Embryonic facial prominence (tissue), 1 donor: Measurements from ENCODE around the gene NR1D1.
A peak's percentile ranks its signal among the peaks of the same experiment; 100 is the strongest.

Source experiments
- DNase-seq: peaks from one replicate; pipeline ENCODE4 v3.0.0-alpha.2; 2016; ENCODE audit errors: extremely low spot score

NR1D1 gene

GRCh38 chr17:40111221-40112128 is 11.1 kb upstream of the NR1D1 start:
- DNase-seq = peak; percentile 69

DNA sequence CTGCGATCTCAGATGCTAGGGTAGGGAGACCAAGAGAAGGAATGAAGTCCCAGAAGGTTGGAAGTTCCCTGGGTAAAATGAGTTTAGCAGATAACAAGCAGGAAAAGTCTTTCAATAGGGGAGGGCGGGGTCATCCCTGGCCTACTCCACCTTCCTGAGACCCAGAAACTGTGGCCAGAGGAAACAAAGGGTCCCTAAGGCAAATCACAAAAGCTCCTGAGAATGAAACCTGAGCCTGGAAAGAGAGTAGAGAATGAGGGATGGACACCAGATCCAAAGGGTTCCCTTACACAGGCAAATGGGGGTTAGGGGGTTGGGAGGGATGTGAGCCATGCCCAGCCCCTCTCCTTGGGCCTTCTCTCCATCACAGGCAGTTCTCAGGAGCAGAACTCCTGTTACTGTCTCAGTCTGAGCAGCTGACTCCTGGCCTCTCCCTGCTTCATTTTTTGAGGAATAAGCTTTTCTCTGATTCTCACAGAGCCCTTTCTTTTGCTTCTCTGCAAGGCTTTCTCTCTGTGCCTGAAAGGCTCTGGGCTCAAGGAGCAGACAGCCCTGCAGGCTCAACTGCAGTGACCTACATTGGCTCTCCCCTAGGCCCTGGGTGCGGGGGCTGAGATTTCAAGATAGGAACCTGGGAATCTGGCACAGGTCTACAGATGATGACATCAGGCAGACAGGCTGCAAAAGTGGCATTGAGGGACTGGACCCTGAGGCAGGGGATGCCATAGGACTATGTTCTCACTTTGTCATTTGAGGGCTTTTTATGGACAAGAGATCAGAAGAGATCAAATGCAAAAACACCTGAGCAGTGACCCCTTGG is 9.8 kb upstream of the NR1D1 start:
- no peak for DNase-seq

- DNase-seq = no peak
Observed at GRCh38 chr17:40108970-40109824, 8.8 kb upstream of the NR1D1 start.

DNA sequence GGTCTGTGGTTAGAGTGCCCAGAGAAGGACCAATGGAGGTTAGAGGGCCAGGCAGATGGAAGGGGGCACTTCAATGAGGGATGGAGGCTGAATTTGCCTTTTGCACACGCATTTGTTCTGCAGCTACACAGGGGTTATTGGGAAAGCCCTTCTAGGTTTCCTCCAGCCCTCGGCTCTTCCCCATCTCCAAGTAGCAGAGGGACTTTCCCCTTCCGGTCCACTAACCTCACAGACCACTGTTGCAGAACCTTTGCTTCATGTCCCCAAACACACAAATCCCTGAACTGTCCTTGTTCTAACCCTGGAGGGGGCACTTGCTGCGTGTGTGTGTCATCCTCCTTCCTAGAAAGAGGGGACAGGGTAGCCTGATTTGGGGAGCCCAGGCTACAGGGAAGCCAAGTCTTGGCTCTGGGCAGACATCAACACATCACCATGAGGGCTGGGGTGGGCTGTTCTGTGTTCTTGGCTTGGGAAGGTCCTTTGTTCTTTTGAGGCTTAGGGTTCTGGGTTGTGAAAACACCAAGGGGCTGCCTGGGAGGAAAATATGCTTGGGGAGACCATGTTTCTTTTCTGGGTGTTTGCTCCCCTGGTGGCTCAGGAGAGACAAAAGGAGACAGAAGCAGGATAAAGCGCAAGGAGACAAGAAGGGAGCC is 7.3 kb upstream of the NR1D1 start:
- no peak for DNase-seq

DNA sequence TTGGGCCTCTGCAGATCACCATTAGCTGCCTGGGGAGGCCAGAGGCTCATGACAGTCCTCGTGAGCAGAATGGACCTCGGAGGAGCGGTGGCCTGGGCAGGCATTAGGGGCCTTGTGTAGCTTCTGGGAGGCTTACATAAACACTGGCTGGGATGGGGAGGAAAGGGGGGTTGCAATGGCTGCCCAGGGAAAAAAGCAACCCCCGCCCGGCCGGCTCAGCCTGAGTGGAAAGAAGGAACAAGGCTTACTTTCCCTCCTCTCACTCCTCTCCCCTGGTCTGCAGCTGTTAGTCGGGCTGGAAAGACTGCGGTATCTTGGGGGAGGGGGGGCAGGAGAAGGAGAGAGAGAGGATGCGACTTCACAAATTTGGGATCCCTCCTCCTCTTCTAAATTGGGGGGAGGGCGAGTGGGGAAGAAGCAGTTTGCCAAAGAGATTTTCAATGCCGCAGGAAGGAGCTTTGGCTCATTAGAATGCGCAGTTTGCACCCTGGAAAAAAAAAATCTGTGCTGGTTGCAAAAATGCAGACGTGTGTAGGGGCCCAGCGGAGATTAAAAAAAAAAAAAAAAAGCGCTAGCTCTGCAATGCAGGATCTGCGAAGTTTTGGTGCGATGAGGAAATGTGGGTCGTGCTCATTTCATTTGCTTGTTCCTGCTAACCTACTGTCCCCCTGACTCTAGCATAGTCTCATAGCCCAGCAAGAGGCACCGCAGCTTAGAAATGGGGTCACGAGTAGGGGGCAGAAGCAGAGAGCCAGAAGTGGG is 6.6 kb upstream of the NR1D1 start:
- DNase-seq = no peak

- no peak for DNase-seq
Observed at GRCh38 chr17:40105861-40106759, 5.7 kb upstream of the NR1D1 start.

GRCh38 chr17:40104594-40105486 is 4.5 kb upstream of the NR1D1 start:
- DNase-seq = no peak

GRCh38 chr17:40103688-40104087 is 3.3 kb upstream of the NR1D1 start:
- no peak for DNase-seq

GRCh38 chr17:40103071-40103661 is 2.8 kb upstream of the NR1D1 start:
- no peak for DNase-seq

DNA sequence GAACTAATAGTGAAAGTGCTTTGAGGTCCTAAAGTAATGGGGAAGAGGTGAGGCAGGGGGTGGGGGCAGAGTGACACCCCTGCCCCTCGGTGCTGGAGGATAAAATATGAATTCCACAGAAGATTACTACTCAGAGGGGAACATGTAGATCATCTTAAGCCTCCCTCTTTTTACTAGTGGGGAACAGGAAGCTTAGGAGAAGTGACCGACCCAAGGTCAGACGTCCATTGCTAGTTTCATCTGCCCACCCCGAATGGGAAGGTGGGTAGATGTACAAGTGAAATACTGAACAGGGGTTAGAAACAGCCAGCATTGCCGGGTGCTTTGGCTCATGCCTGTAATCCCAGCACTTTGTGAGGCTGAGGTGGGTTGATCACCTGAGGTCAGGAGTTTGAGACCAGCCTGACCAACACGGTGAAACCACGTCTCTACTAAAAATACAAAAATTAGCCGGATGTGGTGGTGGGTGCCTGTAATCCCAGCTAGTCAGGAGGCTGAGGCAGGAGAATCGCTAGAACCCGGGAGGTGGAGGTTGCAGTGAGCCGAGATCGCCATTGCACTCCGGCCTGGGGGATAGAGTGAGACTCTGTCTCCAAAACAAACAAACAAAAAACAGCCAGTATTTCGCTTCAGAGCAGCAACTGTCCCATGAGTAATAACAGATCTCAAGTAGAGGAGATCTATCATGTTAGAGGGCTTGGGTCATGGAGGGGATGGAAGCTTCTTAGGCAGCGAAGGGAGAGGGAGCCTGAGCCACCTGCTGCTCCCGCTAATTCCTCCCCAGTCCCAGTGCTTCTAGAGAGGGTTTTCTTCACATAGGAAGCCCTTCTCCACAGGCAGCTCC is 1.2 kb upstream of the NR1D1 start:
- no peak for DNase-seq

DNA sequence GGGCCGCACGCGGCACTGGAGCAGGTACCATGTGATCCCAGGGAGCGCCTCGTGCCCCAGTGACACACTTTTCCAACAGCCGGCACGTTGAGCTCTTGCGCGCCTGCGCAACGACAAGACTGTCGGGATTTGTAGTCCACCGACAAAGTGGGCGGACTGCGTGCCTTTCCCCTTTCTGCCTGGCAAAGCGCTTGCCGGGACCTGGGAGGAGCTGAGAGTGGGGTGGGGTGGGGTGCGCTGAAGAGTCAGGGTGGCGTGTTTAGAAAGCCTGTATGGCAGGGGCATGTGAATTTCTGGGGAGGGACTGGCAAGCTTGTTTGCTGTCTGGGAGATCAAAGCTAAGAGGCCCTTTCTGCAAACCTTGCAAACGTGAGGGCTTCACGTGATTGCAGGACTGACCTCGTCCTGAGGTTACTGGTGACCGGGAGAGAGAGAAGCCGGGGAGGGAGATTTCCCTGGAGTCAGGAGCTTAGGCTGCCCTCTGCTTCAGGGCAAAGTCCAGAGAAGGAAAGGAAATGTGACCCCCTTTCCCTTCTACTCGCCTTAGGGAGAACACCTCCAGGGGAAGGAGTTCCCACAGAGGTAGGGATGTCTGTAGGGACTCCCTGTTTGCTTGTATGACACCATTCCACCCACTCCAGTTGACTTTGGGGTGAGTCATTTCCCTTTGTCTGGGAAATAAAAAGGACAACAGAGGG is 429 bp upstream of the NR1D1 start:
- peak; percentile 90 for DNase-seq

- no peak for DNase-seq
Observed at GRCh38 chr17:40099619-40100418, 570 bp downstream of the NR1D1 start.

GRCh38 chr17:40098846-40099618 is 1.4 kb downstream of the NR1D1 start:
- peak; percentile 62 for DNase-seq

- no peak for DNase-seq
Observed at GRCh38 chr17:40097931-40098845, 2.2 kb downstream of the NR1D1 start.
